Loucy (cell line): ENCODE results near the gene DGKB.

Experiments used
- CTCF ChIP-seq: fragments of 200-600 bp; sonication (generic); conservative IDR thresholded peaks from 2 replicates; pipeline ENCODE4 v1.5.1; 2014; ENCODE audit warnings: mild to moderate bottlenecking, antibody characterized with exemption, low read length
- EZH2phosphoT487 ChIP-seq: fragments of 200-600 bp; IDR thresholded peaks from 2 replicates; pipeline ENCODE4 v1.6.1; 2018; ENCODE audit warnings: antibody characterized with exemption, mild to moderate bottlenecking, moderate library complexity, borderline replicate concordance

DNA sequence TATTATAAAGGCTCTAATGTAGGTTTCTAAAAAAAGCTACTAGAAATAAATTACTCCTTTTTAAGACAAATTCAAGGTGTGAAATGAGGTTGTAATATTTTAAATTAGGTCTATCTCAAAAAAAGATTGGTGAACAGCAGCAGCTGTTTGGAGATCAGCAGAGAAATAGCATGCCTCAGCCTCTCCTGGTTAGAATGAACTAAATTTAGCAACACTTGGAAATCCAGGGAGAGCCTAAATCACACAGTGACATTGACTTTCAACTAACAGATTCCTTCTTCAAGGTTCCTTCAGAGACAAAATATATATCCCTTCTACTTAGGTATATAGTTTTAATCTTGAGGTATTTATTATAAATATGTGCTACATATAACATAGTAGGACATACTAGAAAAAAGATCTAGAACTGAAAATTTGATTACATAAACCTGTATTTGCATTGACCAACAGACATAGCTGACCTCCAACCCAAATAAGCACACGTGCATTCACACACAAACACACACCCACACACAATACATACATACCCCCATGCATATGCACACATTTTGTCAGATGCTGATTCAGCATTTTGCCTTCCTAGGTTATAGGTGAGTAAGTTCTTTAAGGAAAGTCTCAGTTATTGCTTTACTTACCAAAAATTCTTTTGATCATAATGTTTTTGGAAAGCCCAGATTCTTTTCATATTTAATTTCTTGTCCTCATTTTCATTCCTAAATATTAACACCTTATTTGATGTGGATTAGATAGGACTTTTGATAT is 47.3 kb downstream of the DGKB start:
- no peak for TF ChIP-seq CTCF
- no peak for TF ChIP-seq EZH2phosphoT487
